H1 (cell line): Measurements from ENCODE around the gene RAB11A. TPM values are rescaled to one million over a fixed set of nuclear protein-coding genes. Genes with fewer than 3 reads are reported as not detected.

ENCODE experiments used
- EGR1 ChIP-seq: IDR thresholded peaks from 2 replicates; pipeline ENCODE4 v1.6.1; 2011; ENCODE audit warnings: low read depth, low read length, borderline replicate concordance
- polyA plus RNA-seq, 7 experiments: library from polyadenylated mRNA; depleted of rRNA in 3 of 7; stranded (reverse) in 5 of 7; unstranded in 2 of 7; fragments of >200 nt in 5 of 7; fragments of 200-250 nt in 2 of 7; gene quantifications; 1 replicate in 5 of 7; 2 replicates in 1 of 7; 4 replicates in 1 of 7; pipeline versions ENCODE4 v1.2.1 to v1.2.3, GENCODE V29; 2011 to 2013; ENCODE audit warnings: missing spikeins in 2 of 7, mixed read lengths in 2 of 7
- total RNA-seq: library from RNA; stranded (reverse); fragmentation: NEBNext Ultra II Directional; extraction: Animal tissue kit (Norgen Biotek cat#: 25700); gene quantifications from 2 replicates; pipeline ENCODE4 v1.2.1, GENCODE V29; 2021

Gene RAB11A
- total and polyA plus RNA-seq, 2 of the 8 experiments (the other 6 are each of a cell fraction or from before 2014, with no cell fraction given) = 211 to 254 TPM

GRCh38 chr15:65881766-65882434, 12.6 kb downstream of the RAB11A start (continued):
- TF ChIP-seq EGR1 = no peak
